WTC11 (cell line): ENCODE data around the gene ATXN10. TPM values are rescaled to one million over a fixed set of nuclear protein-coding genes. Genes with fewer than 3 reads are reported as not detected.

Source experiments
- ATAC-seq: fragments of 200-7000 bp; cut with Tn5 transposase; 2 replicates; pipeline ENCODE4 v1.10.0; 2021; ENCODE audit warnings: mild to moderate bottlenecking, moderate library complexity
- CTCF ChIA-PET: fragments of 300-600 bp; sonication (Branson Sonifier 250); formaldehyde crosslinking; loops from one replicate; lab custom pipeline; 2021; ENCODE audit warnings: antibody characterized with exemption; lab: Charles Lee
- POLR2A ChIA-PET: fragments of 350-600 bp; sonication (Branson Sonifier 250); formaldehyde crosslinking; loops from one replicate; lab custom pipeline; 2021; ENCODE audit warnings: antibody characterized with exemption; lab: Charles Lee
- DNase-seq: peaks from one replicate; pipeline ENCODE4 v3.0.0; 2021; ENCODE audit warnings: low spot score
- H3K27ac Mint-ChIP-seq: 2 replicates; pipeline ENCODE4 v1.8.0; 2021; ENCODE audit warnings: mixed read lengths
- H3K27me3 Mint-ChIP-seq: 2 replicates; pipeline ENCODE4 v1.8.0; 2021; ENCODE audit warnings: low read depth, mild to moderate bottlenecking, moderate library complexity, mixed read lengths
- H3K36me3 Mint-ChIP-seq: 2 replicates; pipeline ENCODE4 v1.8.0; 2021; ENCODE audit warnings: mixed read lengths
- H3K4me1 Mint-ChIP-seq: 2 replicates; pipeline ENCODE4 v1.8.0; 2022; ENCODE audit warnings: mixed read lengths
- H3K4me3 Mint-ChIP-seq: 2 replicates; pipeline ENCODE4 v1.8.0; 2021; ENCODE audit warnings: mild to moderate bottlenecking, moderate library complexity, mixed read lengths
- H3K9me3 Mint-ChIP-seq: 2 replicates; pipeline ENCODE4 v1.8.0; 2021; ENCODE audit warnings: mixed read lengths
- AR ChIP-seq: fragments of 250-450 bp; sonication (Bioruptor Pico); IDR thresholded peaks from 2 replicates; pipeline ENCODE4 v1.9.0; 2021; ENCODE audit warnings: mild to moderate bottlenecking
- ARID4B ChIP-seq: sonication (generic); formaldehyde crosslinking; IDR thresholded peaks from 2 replicates; pipeline ENCODE4 v1.8.0; 2023; ENCODE audit warnings: missing genetic modification reagents, mild to moderate bottlenecking, borderline replicate concordance
- CTCF ChIP-seq: fragments of 200-600 bp; IDR thresholded peaks from 2 replicates; pipeline ENCODE4 v1.8.0; 2022; ENCODE audit warnings: antibody characterized with exemption
- E2F5 ChIP-seq: sonication (generic); formaldehyde crosslinking; IDR thresholded peaks from 2 replicates; pipeline ENCODE4 v1.8.1; 2022; ENCODE audit warnings: mild to moderate bottlenecking, moderate library complexity, missing genetic modification reagents
- FOXK1 ChIP-seq: sonication (generic); formaldehyde crosslinking; IDR thresholded peaks from 2 replicates; pipeline ENCODE4 v1.8.0; 2022; ENCODE audit warnings: mild to moderate bottlenecking, moderate library complexity, missing genetic modification reagents
- FOXP4 ChIP-seq: sonication (generic); formaldehyde crosslinking; IDR thresholded peaks from 2 replicates; pipeline ENCODE4 v1.8.0; 2022; ENCODE audit warnings: mild to moderate bottlenecking, missing genetic modification reagents
- GABPB1 ChIP-seq: sonication (generic); formaldehyde crosslinking; IDR thresholded peaks from 2 replicates; pipeline ENCODE4 v1.8.1; 2023; ENCODE audit warnings: mild to moderate bottlenecking, missing genetic modification reagents
- GTF2I ChIP-seq: fragments of 250-450 bp; sonication (Bioruptor Pico); conservative IDR thresholded peaks from 2 replicates; pipeline ENCODE4 v1.4.0; 2021; ENCODE audit warnings: mild to moderate bottlenecking
- JAZF1 ChIP-seq: fragments of 250-450 bp; sonication (Bioruptor Pico); IDR thresholded peaks from 2 replicates; pipeline ENCODE4 v1.9.0; 2021; ENCODE audit warnings: moderate library complexity, mild to moderate bottlenecking, inconsistent platforms
- KAT7 ChIP-seq: sonication (generic); formaldehyde crosslinking; IDR thresholded peaks from 2 replicates; pipeline ENCODE4 v1.8.1; 2023; ENCODE audit warnings: missing genetic modification reagents, mild to moderate bottlenecking, borderline replicate concordance
- MAX ChIP-seq: sonication (generic); formaldehyde crosslinking; IDR thresholded peaks from 2 replicates; pipeline ENCODE4 v1.8.0; 2022; ENCODE audit warnings: mild to moderate bottlenecking, missing genetic modification reagents
- MLX ChIP-seq: sonication (generic); formaldehyde crosslinking; IDR thresholded peaks from 2 replicates; pipeline ENCODE4 v1.8.1; 2023; ENCODE audit warnings: mild to moderate bottlenecking, missing genetic modification reagents, moderate library complexity
- NFATC4 ChIP-seq: fragments of 250-450 bp; sonication (Bioruptor Pico); IDR thresholded peaks from 2 replicates; pipeline ENCODE4 v1.9.0; 2021; ENCODE audit warnings: mild to moderate bottlenecking
- ZNF423 ChIP-seq: fragments of 250-450 bp; sonication (Bioruptor Pico); IDR thresholded peaks from 2 replicates; pipeline ENCODE4 v2.1.2; 2022; ENCODE audit warnings: mild to moderate bottlenecking, moderate library complexity
- ZNF425 ChIP-seq: fragments of 250-450 bp; sonication (Bioruptor Pico); conservative IDR thresholded peaks from 2 replicates; pipeline ENCODE4 v1.9.0; 2021; ENCODE audit warnings: mild to moderate bottlenecking
- total RNA-seq: library from RNA; stranded (reverse); gene quantifications from 3 replicates; pipeline ENCODE4 v1.2.3, GENCODE V29; 2021

Gene ATXN10
- total RNA-seq, 1 experiment from 2014 or later: 185 TPM

- TF ChIP-seq FOXK1 (CRISPR knock-in tag): no peak
- no peak for TF ChIP-seq ZNF425 (CRISPR knock-in tag)
- TF ChIP-seq GABPB1: no peak
- TF ChIP-seq ARID4B (CRISPR knock-in tag): no peak
- TF ChIP-seq JAZF1: no peak
- no peak for TF ChIP-seq NFATC4 (CRISPR knock-in tag)
- no peak for TF ChIP-seq MLX (CRISPR knock-in tag)
- TF ChIP-seq, all 79 proteins: peak for 0
Observed at GRCh38 chr22:45840483-45840882, 168.8 kb downstream of the ATXN10 start (continued).

- peaks cover 50% of the 10 kb centered on the region for H3K4me1 Mint-ChIP-seq
- no peak for TF ChIP-seq KAT7 (CRISPR knock-in tag)
- TF ChIP-seq E2F5 (CRISPR knock-in tag): no peak
- no peak for TF ChIP-seq GTF2I
- TF ChIP-seq, all 79 proteins: peak for 0
- ATAC-seq: no peak
- Mint-ChIP-seq H3K4me3 (no peak overlapping the region), H3K9me3 (no peaks in the 10 kb centered on the region), H3K27ac (peak overlapping the region; percentile 33), H3K27me3 (no peaks in the 10 kb centered on the region), H3K36me3 (no peaks in the 10 kb centered on the region)
- no peak for DNase-seq
- ChIA-PET POLR2A (no interaction called here), CTCF (interaction anchor here (1.0 to 1.9 kb wide), 5 partner anchors 10 to 264 kb away, joined by 3 to 8 read pairs (median 5); no protein-coding TSS in a partner anchor)
Observed at GRCh38 chr22:45842291-45842991, 170.8 kb downstream of the ATXN10 start.

GRCh38 chr22:45843031-45843430 is 171.4 kb downstream of the ATXN10 start:
- no peaks in the 10 kb centered on the region for H3K9me3 Mint-ChIP-seq
- no peaks in the 10 kb centered on the region for H3K27me3 Mint-ChIP-seq
- ATAC-seq (no peak), DNase-seq (no peak)
- CTCF ChIA-PET: interaction anchor here (1.0 to 1.9 kb wide), 4 partner anchors 11 to 151 kb away, joined by 3 to 8 read pairs (median 6); no protein-coding TSS in a partner anchor
- no peak overlapping the region for H3K4me3 Mint-ChIP-seq
- POLR2A ChIA-PET: no interaction called here
- peaks cover 50% of the 10 kb centered on the region for H3K4me1 Mint-ChIP-seq
- H3K27ac Mint-ChIP-seq: no peak overlapping the region
- peaks cover 5% of the 10 kb centered on the region; the same call in 1 of the 2 replicates for H3K36me3 Mint-ChIP-seq
- TF ChIP-seq KAT7 (CRISPR knock-in tag): no peak
- TF ChIP-seq CTCF: no peak
- no peak for TF ChIP-seq ZNF423 (CRISPR knock-in tag)
- no peak for TF ChIP-seq AR (CRISPR knock-in tag)
- TF ChIP-seq MAX (CRISPR knock-in tag): no peak
- no peak for TF ChIP-seq FOXP4 (CRISPR knock-in tag)
- TF ChIP-seq FOXK1 (CRISPR knock-in tag): no peak
